Stomach smooth muscle (tissue), 2 donors: ENCODE measurements around the gene MN1.

Experiments used
- H3K27ac ChIP-seq: one replicate; pipeline ENCODE4 v1.7.0; 2013; ENCODE audit warnings: mild to moderate bottlenecking, low read length, inconsistent platforms
- H3K27me3 ChIP-seq, 2 donors: one replicate each; pipeline ENCODE4 v1.7.0; 2013; ENCODE audit warnings: low read length in 2 of 2; ENCODE audit not compliant: insufficient read depth in 2 of 2, control insufficient read depth in 1 of 2
- H3K36me3 ChIP-seq, 2 donors: one replicate each; pipeline ENCODE4 v1.7.0; 2013; ENCODE audit warnings: low read length in 2 of 2; ENCODE audit not compliant: control insufficient read depth in 2 of 2, insufficient read depth in 2 of 2
- H3K4me1 ChIP-seq: one replicate; pipeline ENCODE4 v1.7.0; 2013; ENCODE audit warnings: low read length; ENCODE audit not compliant: control insufficient read depth, insufficient read depth
- H3K4me3 ChIP-seq, 2 donors: one replicate each; pipeline ENCODE4 v1.7.0; 2013; ENCODE audit warnings: low read length in 2 of 2
- H3K9ac ChIP-seq, 2 donors: one replicate each; pipeline ENCODE4 v1.7.0; 2013; ENCODE audit warnings: low read length in 2 of 2, mild to moderate bottlenecking in 1 of 2
- H3K9me3 ChIP-seq, 2 donors: one replicate each; pipeline ENCODE4 v1.7.0; 2013; ENCODE audit warnings: low read length in 2 of 2; ENCODE audit not compliant: control insufficient read depth in 2 of 2
- donor health status: healthy.
- donor health status: Pancreatic carcinoma.

The MN1 gene

GRCh38 chr22:27801616-27802345, at the start of gene MN1:
Gene MN1 (minus strand): TSS chr22:27801756. CDS start chr22:27800543, 1,213 bp downstream.
- Histone ChIP-seq H3K27ac (peak within 1 kb of the TSS; percentile 64), H3K9me3 (no peaks in the 10 kb centered on the region), H3K4me3 (peak within 1 kb of the TSS; percentile 66 to 86), H3K4me1 (peaks cover 52% of the 10 kb centered on the region), H3K36me3 (no peaks in the 10 kb centered on the region), H3K9ac (peak within 1 kb of the TSS; percentile 62 to 76), H3K27me3 (no peaks in the 10 kb centered on the region)

GRCh38 chr22:27850000-27850521, 48.5 kb upstream of the MN1 start:
- no peaks in the 10 kb centered on the region for H3K27me3 ChIP-seq
- no peak overlapping the region for H3K4me3 ChIP-seq
- peak overlapping the region in 1 of 2 donors; percentile 22 for H3K9ac ChIP-seq
- peaks cover 18 to 29% of the 10 kb centered on the region in 2 donors for H3K36me3 ChIP-seq
- peaks cover 17% of the 10 kb centered on the region for H3K4me1 ChIP-seq
- peak overlapping the region; percentile 53 for H3K27ac ChIP-seq
- H3K9me3 ChIP-seq, result no peaks in the 10 kb centered on the region

GRCh38 chr22:27848005-27848404, 46.4 kb upstream of the MN1 start:
- peaks cover 14 to 25% of the 10 kb centered on the region in 2 donors for H3K36me3 ChIP-seq
- H3K9me3 ChIP-seq, result no peaks in the 10 kb centered on the region
- peaks cover 17% of the 10 kb centered on the region for H3K4me1 ChIP-seq
- H3K27me3 ChIP-seq, result no peaks in the 10 kb centered on the region
- no peak overlapping the region for H3K4me3 ChIP-seq
- no peak overlapping the region for H3K9ac ChIP-seq
- H3K27ac ChIP-seq, result no peak overlapping the region

- Histone ChIP-seq H3K27me3 (no peaks in the 10 kb centered on the region), H3K4me1 (peaks cover 23% of the 10 kb centered on the region), H3K9ac (no peak overlapping the region), H3K27ac (no peak overlapping the region), H3K4me3 (no peak overlapping the region), H3K9me3 (no peaks in the 10 kb centered on the region), H3K36me3 (peaks cover 8 to 19% of the 10 kb centered on the region in 2 donors)
These were observed 45.4 kb upstream of the MN1 start for GRCh38 chr22:27846910-27847309.

- Histone ChIP-seq H3K27ac (no peak overlapping the region), H3K4me3 (no peak overlapping the region), H3K9ac (no peak overlapping the region), H3K27me3 (no peaks in the 10 kb centered on the region), H3K4me1 (peaks cover 24% of the 10 kb centered on the region), H3K9me3 (no peaks in the 10 kb centered on the region), H3K36me3 (peaks cover 8 to 18% of the 10 kb centered on the region in 2 donors)
These were observed 44.7 kb upstream of the MN1 start for GRCh38 chr22:27846248-27846757.

- Histone ChIP-seq H3K9me3 (no peaks in the 10 kb centered on the region), H3K27ac (no peak overlapping the region), H3K9ac (no peak overlapping the region), H3K4me3 (no peak overlapping the region), H3K4me1 (peaks cover 24% of the 10 kb centered on the region), H3K36me3 (peaks cover 7 to 13% of the 10 kb centered on the region in 2 donors), H3K27me3 (no peaks in the 10 kb centered on the region)
These were observed 44.1 kb upstream of the MN1 start for GRCh38 chr22:27845644-27846043.

GRCh38 chr22:27844656-27845591, 43.4 kb upstream of the MN1 start:
- Histone ChIP-seq H3K27me3 (no peaks in the 10 kb centered on the region), H3K4me3 (no peak overlapping the region), H3K27ac (no peak overlapping the region), H3K9me3 (no peaks in the 10 kb centered on the region), H3K4me1 (peaks cover 19% of the 10 kb centered on the region), H3K36me3 (peaks cover 6 to 12% of the 10 kb centered on the region in 2 donors), H3K9ac (no peak overlapping the region)

GRCh38 chr22:27844256-27844655, 42.7 kb upstream of the MN1 start:
- no peak overlapping the region for H3K4me3 ChIP-seq
- no peaks in the 10 kb centered on the region for H3K27me3 ChIP-seq
- no peaks in the 10 kb centered on the region for H3K9me3 ChIP-seq
- H3K27ac ChIP-seq, result no peak overlapping the region
- peaks cover 6 to 12% of the 10 kb centered on the region in 2 donors for H3K36me3 ChIP-seq
- H3K9ac ChIP-seq, result no peak overlapping the region
- peaks cover 13% of the 10 kb centered on the region for H3K4me1 ChIP-seq

- Histone ChIP-seq H3K36me3 (peaks cover 4 to 12% of the 10 kb centered on the region in 2 donors), H3K27ac (no peak overlapping the region), H3K9me3 (no peaks in the 10 kb centered on the region), H3K4me3 (no peak overlapping the region), H3K27me3 (no peaks in the 10 kb centered on the region), H3K4me1 (peaks cover 12% of the 10 kb centered on the region), H3K9ac (no peak overlapping the region)
These were observed 41.9 kb upstream of the MN1 start for GRCh38 chr22:27843441-27843840.

GRCh38 chr22:27842669-27843431, 41.3 kb upstream of the MN1 start:
- no peak overlapping the region for H3K4me3 ChIP-seq
- H3K9me3 ChIP-seq, result no peaks in the 10 kb centered on the region
- no peaks in the 10 kb centered on the region for H3K27me3 ChIP-seq
- H3K27ac ChIP-seq, result peak overlapping the region; percentile 2
- peaks cover 9% of the 10 kb centered on the region for H3K4me1 ChIP-seq
- H3K36me3 ChIP-seq, result peaks cover 2 to 7% of the 10 kb centered on the region in 2 donors
- H3K9ac ChIP-seq, result no peak overlapping the region
